Panc1 (cell line): ENCODE results near the gene CACNA1G.

ENCODE experiments used
- POLR2AphosphoS5 ChIP-seq: IDR thresholded peaks from 2 replicates; pipeline ENCODE4 v1.6.1; 2012; ENCODE audit warnings: mild to moderate bottlenecking, low read depth, low read length, moderate library complexity
- SIN3A ChIP-seq: IDR thresholded peaks from 2 replicates; pipeline ENCODE4 v1.6.1; 2012; ENCODE audit warnings: low read depth, mild to moderate bottlenecking, low read length, moderate library complexity, borderline replicate concordance; ENCODE audit not compliant: insufficient read depth
- TCF7L2 ChIP-seq: IDR thresholded peaks from 2 replicates; pipeline ENCODE4 v1.6.1; 2011; ENCODE audit warnings: mild to moderate bottlenecking, low read depth, low read length, inconsistent platforms
- TF ChIP-seq, protein P1 (sequence below): fragments of 450-650 bp; IDR thresholded peaks from 2 replicates; pipeline ENCODE4 v1.5.1; 2017; ENCODE audit warnings: mild to moderate bottlenecking
- TF ChIP-seq, protein P2 (sequence below), 2 experiments: IDR thresholded peaks; 2 replicates each; pipeline ENCODE4 v1.6.1; 2011 to 2012; ENCODE audit warnings: low read depth in 2 of 2, control low read depth in 1 of 2, low read length in 1 of 2, mild to moderate bottlenecking in 1 of 2, moderate library complexity in 1 of 2; ENCODE audit not compliant: insufficient read depth in 1 of 2

DNA sequence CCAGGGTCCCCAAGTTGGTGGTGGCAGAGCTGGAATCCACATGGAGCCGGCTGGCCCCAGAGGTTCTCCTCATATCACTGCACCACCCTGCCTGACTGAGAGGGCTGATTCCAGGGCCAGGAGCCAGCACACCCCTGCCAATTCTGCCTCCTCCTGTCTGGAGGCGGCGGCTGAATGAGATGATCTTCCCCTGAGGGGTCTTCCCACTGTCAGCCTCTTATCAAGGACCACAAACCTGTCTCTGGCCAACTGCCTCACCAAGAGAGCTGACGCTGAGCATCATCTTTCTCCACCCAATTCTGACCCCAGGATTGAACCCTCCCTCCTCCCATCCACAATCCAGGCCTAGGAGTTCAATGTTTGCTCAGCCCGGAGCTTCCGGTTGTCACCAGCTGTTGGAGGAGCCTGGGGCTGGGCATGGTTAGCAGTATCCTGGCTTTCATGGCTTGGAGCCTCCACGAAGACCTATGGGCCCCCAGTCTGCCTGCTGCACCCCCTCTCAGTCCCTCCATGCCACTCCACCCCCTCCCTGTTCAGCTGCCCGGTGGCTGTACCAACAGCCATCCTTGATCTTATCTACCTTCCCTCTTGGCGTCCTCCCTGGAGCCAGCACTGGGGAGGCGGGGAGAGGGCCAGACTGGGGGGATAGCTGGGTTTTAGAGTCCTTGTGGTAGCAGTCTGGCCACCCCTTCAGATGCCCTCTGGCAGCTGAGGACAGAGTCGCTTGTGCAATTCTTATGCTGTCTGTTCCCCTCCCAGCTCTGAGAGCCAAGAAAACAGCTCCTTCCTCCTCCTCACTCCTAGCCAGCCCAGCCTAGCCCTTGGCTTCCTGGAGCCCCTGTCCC lies 99.7 kb downstream of the CACNA1G start:
- TF ChIP-seq, protein P1, sequence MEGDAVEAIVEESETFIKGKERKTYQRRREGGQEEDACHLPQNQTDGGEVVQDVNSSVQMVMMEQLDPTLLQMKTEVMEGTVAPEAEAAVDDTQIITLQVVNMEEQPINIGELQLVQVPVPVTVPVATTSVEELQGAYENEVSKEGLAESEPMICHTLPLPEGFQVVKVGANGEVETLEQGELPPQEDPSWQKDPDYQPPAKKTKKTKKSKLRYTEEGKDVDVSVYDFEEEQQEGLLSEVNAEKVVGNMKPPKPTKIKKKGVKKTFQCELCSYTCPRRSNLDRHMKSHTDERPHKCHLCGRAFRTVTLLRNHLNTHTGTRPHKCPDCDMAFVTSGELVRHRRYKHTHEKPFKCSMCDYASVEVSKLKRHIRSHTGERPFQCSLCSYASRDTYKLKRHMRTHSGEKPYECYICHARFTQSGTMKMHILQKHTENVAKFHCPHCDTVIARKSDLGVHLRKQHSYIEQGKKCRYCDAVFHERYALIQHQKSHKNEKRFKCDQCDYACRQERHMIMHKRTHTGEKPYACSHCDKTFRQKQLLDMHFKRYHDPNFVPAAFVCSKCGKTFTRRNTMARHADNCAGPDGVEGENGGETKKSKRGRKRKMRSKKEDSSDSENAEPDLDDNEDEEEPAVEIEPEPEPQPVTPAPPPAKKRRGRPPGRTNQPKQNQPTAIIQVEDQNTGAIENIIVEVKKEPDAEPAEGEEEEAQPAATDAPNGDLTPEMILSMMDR, result no peak
- TF ChIP-seq TCF7L2 (no peak), POLR2AphosphoS5 (no peak; the same call in 1 of the 2 replicates), SIN3A (no peak)
- TF ChIP-seq, protein P2, sequence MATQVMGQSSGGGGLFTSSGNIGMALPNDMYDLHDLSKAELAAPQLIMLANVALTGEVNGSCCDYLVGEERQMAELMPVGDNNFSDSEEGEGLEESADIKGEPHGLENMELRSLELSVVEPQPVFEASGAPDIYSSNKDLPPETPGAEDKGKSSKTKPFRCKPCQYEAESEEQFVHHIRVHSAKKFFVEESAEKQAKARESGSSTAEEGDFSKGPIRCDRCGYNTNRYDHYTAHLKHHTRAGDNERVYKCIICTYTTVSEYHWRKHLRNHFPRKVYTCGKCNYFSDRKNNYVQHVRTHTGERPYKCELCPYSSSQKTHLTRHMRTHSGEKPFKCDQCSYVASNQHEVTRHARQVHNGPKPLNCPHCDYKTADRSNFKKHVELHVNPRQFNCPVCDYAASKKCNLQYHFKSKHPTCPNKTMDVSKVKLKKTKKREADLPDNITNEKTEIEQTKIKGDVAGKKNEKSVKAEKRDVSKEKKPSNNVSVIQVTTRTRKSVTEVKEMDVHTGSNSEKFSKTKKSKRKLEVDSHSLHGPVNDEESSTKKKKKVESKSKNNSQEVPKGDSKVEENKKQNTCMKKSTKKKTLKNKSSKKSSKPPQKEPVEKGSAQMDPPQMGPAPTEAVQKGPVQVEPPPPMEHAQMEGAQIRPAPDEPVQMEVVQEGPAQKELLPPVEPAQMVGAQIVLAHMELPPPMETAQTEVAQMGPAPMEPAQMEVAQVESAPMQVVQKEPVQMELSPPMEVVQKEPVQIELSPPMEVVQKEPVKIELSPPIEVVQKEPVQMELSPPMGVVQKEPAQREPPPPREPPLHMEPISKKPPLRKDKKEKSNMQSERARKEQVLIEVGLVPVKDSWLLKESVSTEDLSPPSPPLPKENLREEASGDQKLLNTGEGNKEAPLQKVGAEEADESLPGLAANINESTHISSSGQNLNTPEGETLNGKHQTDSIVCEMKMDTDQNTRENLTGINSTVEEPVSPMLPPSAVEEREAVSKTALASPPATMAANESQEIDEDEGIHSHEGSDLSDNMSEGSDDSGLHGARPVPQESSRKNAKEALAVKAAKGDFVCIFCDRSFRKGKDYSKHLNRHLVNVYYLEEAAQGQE (IDR thresholded peaks at IDR 0.05; ENCODE audit: insufficient read depth in 1 of 2, low read depth in 2 of 2, low read length in 1 of 2), result no peak
